Inflammatory macrophage (primary cell): ENCODE data around the gene GAP43.
"Not testable (repeated sequence)": the region's sequence is repeated elsewhere in the genome, so short reads cannot be mapped to it uniquely, and the experiment has no call there.

Experiments
- DNase-seq, 2 donors: peaks; one replicate each; pipeline ENCODE4 v3.0.0-alpha.2; 2020 to 2022

The GAP43 gene

GRCh38 chr3:115699706-115700105 lies 76.4 kb downstream of the GAP43 start:
- DNase-seq, result no peak

DNA sequence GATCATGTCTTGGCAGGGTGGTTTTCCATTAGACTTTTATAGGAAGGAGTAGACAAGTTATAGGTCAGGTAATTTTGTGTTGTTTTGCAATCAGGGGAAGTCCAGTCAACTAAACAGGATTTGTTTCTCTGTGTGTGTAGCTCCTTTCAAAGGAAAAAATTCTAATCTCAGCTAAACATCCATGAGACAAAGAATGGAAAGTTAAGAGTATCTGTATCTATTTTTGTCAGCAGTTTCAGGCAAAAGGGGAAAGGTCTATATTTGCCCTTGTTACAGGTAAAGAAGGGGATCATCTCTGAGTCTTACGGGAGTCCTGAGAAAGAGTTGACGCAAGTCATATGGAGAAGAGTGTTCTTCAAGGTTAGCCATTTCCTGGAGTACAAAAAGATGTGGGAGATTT lies 79.3 kb downstream of the GAP43 start:
- no peak for DNase-seq

DNA sequence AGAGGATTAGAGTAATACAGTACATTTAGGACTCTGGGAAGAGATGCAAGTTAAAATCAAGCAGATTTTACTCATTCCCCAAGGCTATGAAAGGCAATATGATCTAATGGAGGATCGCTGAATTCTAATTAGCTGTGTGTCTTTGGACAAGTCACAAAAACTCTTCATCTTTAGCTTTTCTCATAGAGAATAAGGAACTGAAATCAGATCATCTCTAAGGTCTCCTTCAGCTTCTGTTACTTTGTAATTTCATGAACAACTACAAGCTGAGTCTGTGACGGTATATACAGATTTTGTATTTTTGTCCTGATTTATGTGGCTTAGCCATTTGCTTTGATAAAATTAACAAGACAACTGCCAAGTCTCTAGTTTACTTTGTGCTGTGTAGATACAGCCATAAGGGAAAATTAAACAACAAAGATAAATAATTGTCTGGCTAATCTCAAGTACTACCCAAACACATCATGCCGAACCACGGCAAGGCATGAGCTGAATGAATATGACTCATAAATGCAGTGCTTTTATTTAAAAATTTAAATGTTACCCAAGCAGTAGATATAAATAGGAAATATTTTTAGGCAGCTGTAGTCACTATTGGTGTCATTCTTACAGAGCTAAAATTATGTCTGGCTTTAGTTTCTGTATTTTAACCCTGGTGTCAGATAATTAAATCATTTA lies 81.5 kb downstream of the GAP43 start:
- DNase-seq, result no peak

DNA sequence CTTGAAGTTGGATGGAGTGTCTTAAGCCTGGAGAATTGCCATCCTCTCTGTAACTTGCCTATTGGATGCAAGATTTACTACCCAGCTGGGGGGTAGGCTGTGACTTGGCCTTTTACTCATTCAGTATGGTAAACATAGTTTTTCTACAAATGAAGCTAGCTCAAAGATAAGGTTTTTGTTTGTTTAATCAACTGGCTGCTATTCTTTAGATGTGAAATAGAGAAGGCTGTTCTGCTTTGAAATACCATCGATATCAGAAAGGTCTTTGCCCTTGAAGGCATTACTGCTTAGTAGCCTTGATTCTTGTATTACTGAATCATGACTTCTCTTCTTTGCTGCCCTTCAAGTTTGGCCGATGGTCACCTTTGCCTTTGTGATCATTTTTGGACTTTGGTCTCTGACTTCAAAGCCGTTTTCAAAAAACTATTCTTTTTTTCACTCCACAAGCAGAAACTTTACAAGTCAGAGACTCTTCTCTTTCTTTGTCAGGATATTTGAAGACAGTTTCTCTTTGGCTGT lies 83.1 kb downstream of the GAP43 start:
- no peak for DNase-seq

DNA sequence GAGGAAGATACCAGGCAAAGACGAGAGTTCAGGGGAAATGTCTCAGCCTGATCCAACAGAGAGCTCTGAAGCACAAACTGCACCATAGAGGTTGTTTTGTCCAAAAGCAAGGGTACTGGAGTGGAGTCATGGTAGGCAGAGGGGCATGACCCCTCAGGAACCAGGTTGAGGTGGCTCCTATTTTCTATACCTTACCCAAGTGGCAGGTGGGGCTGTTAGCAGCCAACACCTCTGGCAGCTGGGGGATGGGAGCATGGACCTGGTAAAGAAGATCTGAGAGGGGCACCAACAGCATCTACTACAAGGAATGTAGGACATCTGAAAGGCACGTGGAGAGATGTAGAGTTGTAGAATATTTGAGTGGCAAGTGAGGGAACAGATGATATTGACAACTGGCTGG lies 85.2 kb downstream of the GAP43 start:
- no peak for DNase-seq

- no peak for DNase-seq
Measured at GRCh38 chr3:115709093-115709492, 85.8 kb downstream of the GAP43 start.

- no peak for DNase-seq
Measured at GRCh38 chr3:115709931-115710330, 86.6 kb downstream of the GAP43 start.

- no peak for DNase-seq
Measured at GRCh38 chr3:115710799-115711198, 87.5 kb downstream of the GAP43 start.

- no peak for DNase-seq
Measured at GRCh38 chr3:115712871-115713270, 89.6 kb downstream of the GAP43 start.

DNA sequence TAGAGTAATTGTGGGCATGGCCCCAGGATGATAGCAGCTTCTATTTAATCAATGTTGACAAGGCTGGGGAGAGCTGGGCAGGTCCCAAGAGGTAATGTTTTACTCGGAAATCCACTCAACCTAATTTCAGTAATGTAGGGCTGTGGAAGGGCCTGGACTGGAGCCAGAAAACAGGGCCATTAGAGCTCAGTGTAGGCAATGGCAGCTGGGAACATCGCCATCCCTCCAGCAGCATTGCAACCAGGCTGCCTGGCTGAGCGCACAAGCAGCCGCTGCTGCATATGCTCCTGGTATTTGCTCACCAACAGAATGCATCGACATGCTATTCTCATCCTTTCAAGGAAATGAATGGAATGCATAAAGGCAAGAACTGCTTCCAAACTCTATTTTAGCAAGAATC lies 90.0 kb downstream of the GAP43 start:
- no peak for DNase-seq

GRCh38 chr3:115715241-115715745 lies 92.0 kb downstream of the GAP43 start:
- DNase-seq, result no peak

GRCh38 chr3:115720983-115721382 lies 97.7 kb downstream of the GAP43 start:
- no peak for DNase-seq

DNA sequence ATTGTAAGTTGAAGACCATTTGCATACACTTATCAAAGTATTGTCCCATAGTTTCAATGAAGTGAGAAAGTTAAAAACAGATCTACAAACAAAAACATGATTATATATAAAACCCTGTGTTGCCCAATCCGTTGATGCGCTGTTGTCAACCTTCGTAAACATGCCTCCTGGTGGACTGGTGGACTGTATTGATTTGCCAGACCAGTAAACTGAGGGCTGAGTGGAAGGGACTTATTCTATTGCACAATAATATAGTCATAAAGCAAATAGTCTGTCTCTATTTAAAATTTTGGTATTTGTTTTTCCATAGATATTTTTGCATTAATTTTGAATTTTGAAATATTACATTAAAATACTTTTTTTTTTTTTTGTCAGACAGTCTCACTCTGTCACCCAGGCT lies 102.5 kb downstream of the GAP43 start:
- DNase-seq, result no peak

GRCh38 chr3:115727135-115727534 lies 103.8 kb downstream of the GAP43 start:
- DNase-seq, result no peak

- no peak for DNase-seq
Measured at GRCh38 chr3:115728013-115728412, 104.7 kb downstream of the GAP43 start.

DNA sequence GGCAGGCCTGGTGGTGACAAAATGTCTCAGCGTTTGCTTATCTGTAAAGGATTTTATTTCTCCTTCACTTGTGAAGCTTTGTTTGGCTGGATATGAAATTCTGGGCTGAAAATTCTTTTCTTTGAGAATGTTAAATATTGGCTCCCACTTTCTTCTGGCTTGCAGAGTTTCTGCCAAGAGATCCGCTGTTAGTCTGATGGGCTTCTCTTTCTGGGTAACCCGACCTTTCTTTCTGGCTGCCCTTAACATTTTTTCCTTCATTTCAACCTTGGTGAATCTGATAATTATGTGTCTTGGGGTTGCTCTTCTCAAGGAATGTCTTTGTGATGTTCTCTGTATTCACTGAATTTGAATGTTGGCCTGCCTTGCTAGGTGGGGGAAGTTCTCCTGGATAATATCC lies 113.0 kb downstream of the GAP43 start:
- DNase-seq, result not testable (repeated sequence)

DNA sequence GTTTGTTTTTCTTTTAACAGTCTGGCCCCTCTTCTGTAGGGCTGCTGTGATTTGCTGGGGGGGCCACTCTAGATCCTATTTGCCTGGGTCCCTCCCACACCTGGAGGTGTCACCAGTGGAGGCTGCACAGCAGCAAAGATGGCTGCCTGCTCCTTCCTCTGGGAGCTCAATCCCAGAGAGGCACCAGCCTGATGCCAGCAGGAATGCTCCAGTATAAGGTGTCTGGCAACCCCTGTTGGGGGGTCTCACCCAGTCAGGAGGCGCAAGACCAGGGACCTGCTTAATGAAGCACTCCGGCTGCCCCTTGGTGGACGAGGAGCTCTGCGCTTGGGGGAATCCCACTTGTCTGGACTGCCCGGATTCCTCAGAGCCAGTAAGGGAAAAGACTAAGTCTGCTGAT lies 118.3 kb downstream of the GAP43 start:
- no peak for DNase-seq

DNA sequence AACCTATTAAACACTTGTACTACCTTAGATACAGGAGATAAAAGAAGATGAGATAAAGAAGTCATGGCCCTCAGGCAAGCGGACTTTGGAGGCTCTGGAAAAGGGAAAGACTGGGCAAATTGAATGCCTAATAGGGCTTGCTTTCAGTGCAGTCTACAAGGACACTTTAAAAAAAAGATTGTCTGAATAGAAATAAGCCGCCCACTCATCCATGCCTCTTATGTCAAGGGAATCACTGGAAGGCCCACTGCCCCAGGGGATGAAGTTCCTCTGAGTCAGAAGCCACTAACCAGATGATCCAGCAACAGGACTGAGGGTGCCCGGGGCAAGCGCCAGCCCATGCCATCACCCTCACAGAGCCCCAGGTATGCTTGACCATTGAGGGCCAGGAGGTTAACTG lies 121.2 kb downstream of the GAP43 start:
- DNase-seq, result not testable (repeated sequence)

GRCh38 chr3:115752978-115753377 lies 129.7 kb downstream of the GAP43 start:
- not testable (repeated sequence) for DNase-seq

- no peak for DNase-seq
Measured at GRCh38 chr3:115758076-115758763, 134.9 kb downstream of the GAP43 start.

DNA sequence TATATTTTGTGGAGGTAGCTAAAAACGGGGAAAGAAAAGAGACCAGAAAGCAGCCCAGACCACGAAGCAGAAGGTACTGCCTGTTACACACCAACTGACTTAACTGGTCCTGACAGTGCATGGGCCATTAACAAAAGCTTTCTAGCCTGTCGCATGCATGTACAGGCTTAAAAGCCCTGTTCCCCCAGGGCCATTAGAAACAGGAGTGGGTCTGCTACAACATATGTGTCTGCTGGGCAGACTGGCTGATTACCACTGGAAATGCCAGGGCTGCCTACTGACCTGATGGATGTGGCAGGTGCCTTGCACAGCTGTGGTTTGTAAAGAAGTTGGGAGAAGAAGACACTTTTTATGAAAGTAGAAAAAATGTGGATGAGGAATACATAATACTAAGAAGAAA lies 137.4 kb downstream of the GAP43 start:
- DNase-seq, result no peak

GRCh38 chr3:115761927-115762305 lies 138.6 kb downstream of the GAP43 start:
- no peak for DNase-seq

GRCh38 chr3:115766587-115767482 lies 143.5 kb downstream of the GAP43 start:
- no peak for DNase-seq
